Suprapubic skin (tissue), 3 donors: ENCODE measurements around the gene LILRB5.
"Not testable (repeated sequence)": the region's sequence is repeated elsewhere in the genome, so short reads cannot be mapped to it uniquely, and the experiment has no call there.

ENCODE experiments used
- POLR2A ChIP-seq, 2 donors: fragments of 450-650 bp; IDR thresholded peaks; one replicate each; pipeline ENCODE4 v1.6.1; 2017; ENCODE audit warnings: antibody characterized with exemption in 2 of 2, mild to moderate bottlenecking in 2 of 2, moderate library complexity in 2 of 2
- TF ChIP-seq, protein P1 (sequence below), 2 donors: fragments of 200-600 bp in 1 of 2; fragments of 450-650 bp in 1 of 2; sonication (generic) in 1 of 2; IDR thresholded peaks; one replicate each; pipeline ENCODE4 v1.5.1; 2016 to 2019; ENCODE audit warnings: antibody characterized with exemption in 2 of 2, mild to moderate bottlenecking in 1 of 2, moderate library complexity in 1 of 2

DNA sequence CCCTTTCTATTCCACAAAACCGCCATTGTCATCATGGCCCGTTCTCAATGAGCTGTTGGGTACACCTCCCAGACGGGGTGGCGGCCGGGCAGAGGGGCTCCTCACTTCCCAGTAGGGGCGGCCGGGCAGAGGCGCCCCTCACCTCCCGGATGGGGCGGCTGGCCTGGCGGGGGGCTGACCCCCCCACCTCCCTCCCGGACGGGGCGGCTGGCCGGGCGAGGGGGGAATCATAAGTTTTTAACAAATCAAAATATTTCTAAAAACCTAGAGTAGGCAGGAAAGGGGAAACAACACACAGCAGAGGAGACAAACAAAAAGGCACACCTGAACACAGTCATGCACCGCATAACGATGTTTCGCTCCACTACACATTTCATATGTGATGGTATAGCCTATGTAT lies 42.3 kb downstream of the LILRB5 start:
- not testable (repeated sequence) for TF ChIP-seq POLR2A (IDR thresholded peaks at IDR 0.05)
- TF ChIP-seq, protein P1, sequence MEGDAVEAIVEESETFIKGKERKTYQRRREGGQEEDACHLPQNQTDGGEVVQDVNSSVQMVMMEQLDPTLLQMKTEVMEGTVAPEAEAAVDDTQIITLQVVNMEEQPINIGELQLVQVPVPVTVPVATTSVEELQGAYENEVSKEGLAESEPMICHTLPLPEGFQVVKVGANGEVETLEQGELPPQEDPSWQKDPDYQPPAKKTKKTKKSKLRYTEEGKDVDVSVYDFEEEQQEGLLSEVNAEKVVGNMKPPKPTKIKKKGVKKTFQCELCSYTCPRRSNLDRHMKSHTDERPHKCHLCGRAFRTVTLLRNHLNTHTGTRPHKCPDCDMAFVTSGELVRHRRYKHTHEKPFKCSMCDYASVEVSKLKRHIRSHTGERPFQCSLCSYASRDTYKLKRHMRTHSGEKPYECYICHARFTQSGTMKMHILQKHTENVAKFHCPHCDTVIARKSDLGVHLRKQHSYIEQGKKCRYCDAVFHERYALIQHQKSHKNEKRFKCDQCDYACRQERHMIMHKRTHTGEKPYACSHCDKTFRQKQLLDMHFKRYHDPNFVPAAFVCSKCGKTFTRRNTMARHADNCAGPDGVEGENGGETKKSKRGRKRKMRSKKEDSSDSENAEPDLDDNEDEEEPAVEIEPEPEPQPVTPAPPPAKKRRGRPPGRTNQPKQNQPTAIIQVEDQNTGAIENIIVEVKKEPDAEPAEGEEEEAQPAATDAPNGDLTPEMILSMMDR (IDR thresholded peaks at IDR 0.05): not testable (repeated sequence)
